Measurements from ENCODE around the gene PDE4D. TPM values are rescaled to one million over a fixed set of nuclear protein-coding genes. Genes with fewer than 3 reads are reported as not detected.
"Not testable (repeated sequence)": the region's sequence is repeated elsewhere in the genome, so short reads cannot be mapped to it uniquely, and the experiment has no call there.

Gene PDE4D
- total RNA-seq, 1 donor from 2014 or later, result 46.9 TPM

GRCh38 chr5:59583810-59584562, 309.5 kb downstream of the PDE4D start:
- DNase-seq (ENCODE audit: low spot score), result no peak

GRCh38 chr5:59583151-59583809, 310.2 kb downstream of the PDE4D start:
- DNase-seq (ENCODE audit: low spot score), result no peak

- no peak for DNase-seq (ENCODE audit: low spot score)
Observed at GRCh38 chr5:59582746-59583145, 310.8 kb downstream of the PDE4D start.

- no peak for DNase-seq (ENCODE audit: low spot score)
Observed at GRCh38 chr5:59579824-59580167, 313.7 kb downstream of the PDE4D start.

GRCh38 chr5:59579101-59579823, 314.3 kb downstream of the PDE4D start:
- no peak for DNase-seq (ENCODE audit: low spot score)

GRCh38 chr5:59577485-59577884, 316.0 kb downstream of the PDE4D start:
- DNase-seq (ENCODE audit: low spot score), result no peak

- no peak for DNase-seq (ENCODE audit: low spot score)
Observed at GRCh38 chr5:59575648-59576445, 317.7 kb downstream of the PDE4D start.

GRCh38 chr5:59573509-59573908, 320.0 kb downstream of the PDE4D start:
- not testable (repeated sequence) for DNase-seq (ENCODE audit: low spot score)

- DNase-seq (ENCODE audit: low spot score), result no peak
Observed at GRCh38 chr5:59571067-59571466, 322.5 kb downstream of the PDE4D start.

- no peak for DNase-seq (ENCODE audit: low spot score)
Observed at GRCh38 chr5:59569608-59570334, 323.8 kb downstream of the PDE4D start.

GRCh38 chr5:59569158-59569557, 324.4 kb downstream of the PDE4D start:
- DNase-seq (ENCODE audit: low spot score), result no peak

- DNase-seq (ENCODE audit: low spot score), result no peak
Observed at GRCh38 chr5:59568161-59568560, 325.4 kb downstream of the PDE4D start.

- DNase-seq (ENCODE audit: low spot score), result no peak
Observed at GRCh38 chr5:59565551-59565950, 328.0 kb downstream of the PDE4D start.

- no peak for DNase-seq (ENCODE audit: low spot score)
Observed at GRCh38 chr5:59564895-59565294, 328.6 kb downstream of the PDE4D start.

- DNase-seq (ENCODE audit: low spot score), result no peak
Observed at GRCh38 chr5:59562756-59563389, 330.7 kb downstream of the PDE4D start.

- DNase-seq (ENCODE audit: low spot score), result no peak
Observed at GRCh38 chr5:59560553-59560952, 333.0 kb downstream of the PDE4D start.

GRCh38 chr5:59559847-59560246, 333.7 kb downstream of the PDE4D start:
- no peak for DNase-seq (ENCODE audit: low spot score)

GRCh38 chr5:59559323-59559722, 334.2 kb downstream of the PDE4D start:
- DNase-seq (ENCODE audit: low spot score), result no peak

- DNase-seq (ENCODE audit: low spot score), result no peak
Observed at GRCh38 chr5:59558501-59558900, 335.0 kb downstream of the PDE4D start.

- DNase-seq (ENCODE audit: low spot score), result no peak
Observed at GRCh38 chr5:59557572-59557971, 336.0 kb downstream of the PDE4D start.

GRCh38 chr5:59555596-59555995, 337.9 kb downstream of the PDE4D start:
- no peak for DNase-seq (ENCODE audit: low spot score)
